ENCODE results near the gene HOXD1. TPM values are rescaled to one million over a fixed set of nuclear protein-coding genes. Genes with fewer than 3 reads are reported as not detected.

HOXD1 gene
- total RNA-seq, 1 experiment from 2014 or later, result not detected

DNA sequence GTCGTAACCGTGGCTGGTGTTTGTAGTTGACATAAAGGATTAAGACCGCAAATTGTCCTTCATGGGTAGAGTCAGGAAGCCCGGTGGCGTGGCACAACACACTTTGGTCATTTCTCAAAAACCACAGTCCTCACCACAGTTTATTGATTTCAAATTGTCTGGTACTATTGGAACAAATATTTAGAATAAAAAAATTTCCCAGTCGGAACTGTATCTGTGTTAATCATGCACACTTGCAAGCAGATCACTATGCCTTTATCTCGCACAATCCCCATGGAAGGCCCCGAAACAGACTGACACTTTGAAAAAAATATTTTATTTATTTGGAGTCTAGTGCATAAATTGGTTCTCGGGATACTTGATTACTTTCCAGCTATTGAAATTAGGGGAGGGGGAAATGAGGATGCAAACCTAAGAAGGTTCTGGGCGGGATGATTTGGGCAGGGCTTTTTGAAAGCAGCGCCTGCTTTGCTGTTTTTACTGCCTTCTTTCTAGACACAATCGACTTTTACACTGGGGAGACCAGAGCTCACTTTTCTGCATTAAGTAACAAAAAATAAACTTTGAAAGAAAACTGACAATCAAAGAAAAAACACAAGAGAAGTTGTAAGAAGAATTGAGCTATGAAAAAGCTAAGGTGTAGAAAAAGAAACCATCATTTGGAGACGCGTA lies 15.4 kb upstream of the HOXD1 start:
- no peaks in the 10 kb centered on the region for H3K27me3 Mint-ChIP-seq (ENCODE audit: unreplicated experiment)
- H3K4me1 Mint-ChIP-seq (ENCODE audit: low read depth, unreplicated experiment), result peaks cover 11% of the 10 kb centered on the region

DNA sequence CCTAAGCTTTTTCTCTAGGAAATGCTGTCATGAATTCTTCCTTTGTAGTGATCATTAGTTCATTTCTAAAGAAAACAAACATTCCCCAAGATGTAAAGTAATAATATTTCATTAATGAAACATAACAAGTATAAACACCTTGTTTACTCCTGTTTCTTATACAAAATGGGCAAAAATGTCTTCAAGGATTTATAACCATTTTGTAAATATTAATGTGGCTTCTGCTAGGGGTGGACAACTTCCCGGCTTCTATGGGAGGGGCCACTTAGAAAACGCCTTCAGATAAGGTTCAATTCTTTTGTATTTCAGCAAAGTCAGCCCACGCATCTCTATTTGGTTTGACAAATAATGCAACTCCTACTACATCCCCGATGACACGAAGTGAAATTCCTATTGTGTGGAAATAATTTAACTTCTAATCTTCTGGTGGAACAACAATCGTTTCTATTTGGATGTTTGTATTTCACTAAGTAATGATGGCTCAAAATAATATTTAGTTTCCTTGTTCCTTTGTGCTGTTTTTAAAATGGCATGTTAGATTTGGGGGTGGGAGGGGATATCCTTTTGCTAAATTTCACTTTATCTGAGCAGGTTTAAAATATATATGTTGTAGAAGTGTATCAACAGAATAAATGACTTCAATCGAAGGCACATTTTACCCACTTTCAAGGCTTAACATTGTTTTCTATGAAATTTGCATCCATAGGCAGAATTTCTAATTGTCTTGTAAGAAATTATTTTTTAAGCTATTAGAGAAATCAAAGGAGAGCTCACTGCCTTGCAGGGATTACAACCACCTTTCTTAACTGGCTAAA lies 14.7 kb upstream of the HOXD1 start:
- Mint-ChIP-seq H3K27me3 (ENCODE audit: unreplicated experiment) (peaks cover 1% of the 10 kb centered on the region), H3K4me1 (ENCODE audit: low read depth, unreplicated experiment) (peaks cover 11% of the 10 kb centered on the region), H3K4me3 (ENCODE audit: low read depth, unreplicated experiment) (no peak overlapping the region), H3K36me3 (ENCODE audit: insufficient read depth, unreplicated experiment) (no peaks in the 10 kb centered on the region), H3K9me3 (ENCODE audit: low read depth, unreplicated experiment) (no peaks in the 10 kb centered on the region), H3K27ac (ENCODE audit: unreplicated experiment) (no peak overlapping the region)
- intact Hi-C loops (cut with micrococcal nuclease; ENCODE audit: unreplicated experiment), result loop anchor here (10.0 kb wide), 1 partner anchor 151 kb away; no protein-coding TSS in a partner anchor
- CTCF ChIA-PET, result interaction anchor here (0.9 kb wide), 1 partner anchor 380 kb away, joined by 3 read pairs; no protein-coding TSS in a partner anchor
- no peak for DNase-seq
- TF ChIP-seq, protein P1, sequence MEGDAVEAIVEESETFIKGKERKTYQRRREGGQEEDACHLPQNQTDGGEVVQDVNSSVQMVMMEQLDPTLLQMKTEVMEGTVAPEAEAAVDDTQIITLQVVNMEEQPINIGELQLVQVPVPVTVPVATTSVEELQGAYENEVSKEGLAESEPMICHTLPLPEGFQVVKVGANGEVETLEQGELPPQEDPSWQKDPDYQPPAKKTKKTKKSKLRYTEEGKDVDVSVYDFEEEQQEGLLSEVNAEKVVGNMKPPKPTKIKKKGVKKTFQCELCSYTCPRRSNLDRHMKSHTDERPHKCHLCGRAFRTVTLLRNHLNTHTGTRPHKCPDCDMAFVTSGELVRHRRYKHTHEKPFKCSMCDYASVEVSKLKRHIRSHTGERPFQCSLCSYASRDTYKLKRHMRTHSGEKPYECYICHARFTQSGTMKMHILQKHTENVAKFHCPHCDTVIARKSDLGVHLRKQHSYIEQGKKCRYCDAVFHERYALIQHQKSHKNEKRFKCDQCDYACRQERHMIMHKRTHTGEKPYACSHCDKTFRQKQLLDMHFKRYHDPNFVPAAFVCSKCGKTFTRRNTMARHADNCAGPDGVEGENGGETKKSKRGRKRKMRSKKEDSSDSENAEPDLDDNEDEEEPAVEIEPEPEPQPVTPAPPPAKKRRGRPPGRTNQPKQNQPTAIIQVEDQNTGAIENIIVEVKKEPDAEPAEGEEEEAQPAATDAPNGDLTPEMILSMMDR (IDR thresholded peaks at IDR 0.05; ENCODE audit: unreplicated experiment), result no peak
- BruUV-seq (replicated peaks), result no TSS peak

More for the DNA sequence above, 15.4 kb upstream of the HOXD1 start:
- CTCF ChIA-PET, result no interaction called here
- Mint-ChIP-seq H3K27ac (ENCODE audit: unreplicated experiment) (no peak overlapping the region), H3K36me3 (ENCODE audit: insufficient read depth, unreplicated experiment) (no peaks in the 10 kb centered on the region), H3K4me3 (ENCODE audit: low read depth, unreplicated experiment) (no peak overlapping the region), H3K9me3 (ENCODE audit: low read depth, unreplicated experiment) (no peaks in the 10 kb centered on the region)
- DNase-seq, result no peak
- no TSS peak for BruUV-seq (replicated peaks)
- intact Hi-C loops (cut with micrococcal nuclease; ENCODE audit: unreplicated experiment), result loop anchor here (10.0 kb wide), 1 partner anchor 152 kb away; no protein-coding TSS in a partner anchor
- TF ChIP-seq, protein P1 (IDR thresholded peaks at IDR 0.05; ENCODE audit: unreplicated experiment), result no peak

GRCh38 chr2:176174382-176174823 lies 14.1 kb upstream of the HOXD1 start:
- no TSS peak for BruUV-seq (replicated peaks)
- Mint-ChIP-seq H3K27me3 (ENCODE audit: unreplicated experiment) (peaks cover 8% of the 10 kb centered on the region), H3K36me3 (ENCODE audit: insufficient read depth, unreplicated experiment) (no peaks in the 10 kb centered on the region), H3K27ac (ENCODE audit: unreplicated experiment) (no peak overlapping the region), H3K4me1 (ENCODE audit: low read depth, unreplicated experiment) (peaks cover 11% of the 10 kb centered on the region), H3K9me3 (ENCODE audit: low read depth, unreplicated experiment) (no peaks in the 10 kb centered on the region), H3K4me3 (ENCODE audit: low read depth, unreplicated experiment) (no peak overlapping the region)
- CTCF ChIA-PET, result interaction anchor here (0.9 kb wide), 1 partner anchor 380 kb away, joined by 3 read pairs; no protein-coding TSS in a partner anchor
- DNase-seq, result no peak
- TF ChIP-seq, protein P1 (IDR thresholded peaks at IDR 0.05; ENCODE audit: unreplicated experiment), result no peak
- intact Hi-C loops (cut with micrococcal nuclease; ENCODE audit: unreplicated experiment), result loop anchor here (10.0 kb wide), 1 partner anchor 150 kb away; no protein-coding TSS in a partner anchor

DNA sequence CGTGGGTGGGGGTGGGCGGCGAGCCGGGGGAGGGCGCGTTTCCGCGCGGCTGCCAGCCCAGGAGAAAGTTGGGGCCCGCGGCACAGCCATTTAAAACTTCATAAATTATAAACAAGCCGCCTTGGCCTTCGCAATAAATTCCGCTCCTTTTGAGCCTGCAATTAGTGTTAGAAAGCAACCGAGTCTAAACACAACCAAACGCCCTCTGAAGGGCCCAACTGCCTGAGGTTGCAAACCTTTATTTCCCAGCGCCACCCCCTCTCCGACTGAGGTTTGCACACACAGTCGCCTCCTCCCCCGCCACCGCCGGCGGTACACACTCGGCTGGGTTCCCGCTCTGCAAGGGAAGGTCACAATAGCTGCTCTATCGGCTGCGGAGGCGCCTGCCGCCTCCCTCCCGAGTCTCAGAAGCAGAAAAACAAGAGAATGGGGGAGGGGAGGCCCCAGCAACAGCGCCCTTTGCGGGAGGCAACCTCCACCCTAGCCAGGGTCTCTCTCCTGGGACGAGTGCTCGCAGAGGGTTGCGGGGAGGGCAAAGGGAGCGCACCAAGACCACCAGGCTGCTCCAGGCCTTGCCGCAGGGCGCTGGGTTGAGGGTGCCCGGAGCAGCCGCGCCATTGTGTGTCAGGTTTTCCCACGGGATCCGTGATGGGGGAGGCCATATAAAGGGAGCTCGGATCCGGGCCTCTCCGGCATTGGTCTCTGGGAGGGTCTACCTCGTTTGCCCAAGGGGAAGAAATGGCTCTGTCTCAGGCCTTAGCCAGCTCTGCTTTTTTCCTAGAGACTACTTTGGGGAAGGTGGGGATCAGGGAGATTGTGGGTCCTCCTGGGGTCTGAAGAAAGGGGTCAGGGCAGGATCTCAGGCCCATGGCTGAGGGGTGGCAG lies 13.4 kb upstream of the HOXD1 start:
- DNase-seq, result no peak
- Mint-ChIP-seq H3K36me3 (ENCODE audit: insufficient read depth, unreplicated experiment) (no peaks in the 10 kb centered on the region), H3K27ac (ENCODE audit: unreplicated experiment) (no peak overlapping the region), H3K4me1 (ENCODE audit: low read depth, unreplicated experiment) (peaks cover 11% of the 10 kb centered on the region), H3K9me3 (ENCODE audit: low read depth, unreplicated experiment) (no peaks in the 10 kb centered on the region), H3K4me3 (ENCODE audit: low read depth, unreplicated experiment) (no peak overlapping the region), H3K27me3 (ENCODE audit: unreplicated experiment) (peaks cover 14% of the 10 kb centered on the region)
- CTCF ChIA-PET, result interaction anchor here (0.5 kb wide), 1 partner anchor 706 kb away, joined by 3 read pairs; no protein-coding TSS in a partner anchor
- TF ChIP-seq, protein P1 (IDR thresholded peaks at IDR 0.05; ENCODE audit: unreplicated experiment), result no peak
- intact Hi-C loops (cut with micrococcal nuclease; ENCODE audit: unreplicated experiment), result loop anchor here (10.0 kb wide), 1 partner anchor 150 kb away; no protein-coding TSS in a partner anchor
- no TSS peak for BruUV-seq (replicated peaks)
